ENCODE measurements around the gene DNAH17.

- TF ChIP-seq POLR2AphosphoS5 (IDR thresholded peaks at IDR 0.05; ENCODE audit: low read depth, low read length) = no peak
- no peak for TF ChIP-seq TAF1 (IDR thresholded peaks at IDR 0.05; ENCODE audit: borderline replicate concordance, low read depth, low read length)
- TF ChIP-seq POLR2A (IDR thresholded peaks at IDR 0.05; ENCODE audit: low read depth, low read length) = no peak
Measured at GRCh38 chr17:78607038-78607437, 29.8 kb upstream of the DNAH17 start.

Data from GM12892 (cell line).